Ascending aorta (tissue), 2 donors: ENCODE results near the gene PPARD. TPM values are rescaled to one million over a fixed set of nuclear protein-coding genes. Genes with fewer than 3 reads are reported as not detected.

Experiments
- DNase-seq, 2 donors: peaks; one replicate each; pipeline ENCODE4 v3.0.0-alpha.2; 2019; ENCODE audit warnings: low spot score in 2 of 2
- H3K27ac ChIP-seq, 2 donors: fragments of 200-600 bp; sonication (generic); one replicate each; pipeline ENCODE4 v1.5.1; 2016 to 2017; ENCODE audit warnings: mild to moderate bottlenecking in 1 of 2
- H3K27me3 ChIP-seq: fragments of 200-600 bp; sonication (generic); one replicate; pipeline ENCODE4 v1.5.1; 2017
- H3K36me3 ChIP-seq, 2 donors: fragments of 200-600 bp; sonication (generic); one replicate each; pipeline ENCODE4 v1.5.1; 2016
- H3K4me1 ChIP-seq, 2 donors: fragments of 200-600 bp; sonication (generic); one replicate each; pipeline ENCODE4 v1.5.1; 2016 to 2017; ENCODE audit warnings: mild to moderate bottlenecking in 1 of 2
- H3K4me3 ChIP-seq, 2 donors: fragments of 200-600 bp; sonication (generic); one replicate each; pipeline ENCODE4 v1.5.1; 2016 to 2017; ENCODE audit warnings: mild to moderate bottlenecking in 1 of 2
- H3K9me3 ChIP-seq, 2 donors: fragments of 200-600 bp; sonication (generic); one replicate each; pipeline ENCODE4 v1.5.1; 2016
- CTCF ChIP-seq, 3 experiments: fragments of 200-600 bp in 2 of 3; fragments of 450-650 bp in 1 of 3; sonication (generic) in 2 of 3; IDR thresholded peaks; one replicate each; pipeline ENCODE4 v1.5.1; 2016 to 2019; ENCODE audit warnings: antibody characterized with exemption in 3 of 3, mild to moderate bottlenecking in 1 of 3, moderate library complexity in 1 of 3
- intact Hi-C: fragments of 100-400 bp; cut with DNase I; formaldehyde crosslinking; loops from one replicate; pipeline ENCODE4 v1.15.1; 2023
- total RNA-seq: library from RNA; depleted of rRNA; stranded (reverse); fragments of >200 nt; gene quantifications from one replicate; pipeline ENCODE4 v1.1.0, GENCODE V29; 2016

Gene PPARD
- total RNA-seq, 1 donor from 2014 or later = 21.1 TPM

- Histone ChIP-seq H3K4me1 (no peaks in the 10 kb centered on the region), H3K9me3 (no peaks in the 10 kb centered on the region), H3K4me3 (no peak overlapping the region), H3K27me3 (no peaks in the 10 kb centered on the region), H3K27ac (no peak overlapping the region), H3K36me3 (peaks cover 9 to 33% of the 10 kb centered on the region in 2 donors)
- DNase-seq = no peak
- no peak for TF ChIP-seq CTCF (IDR thresholded peaks at IDR 0.05)
- intact Hi-C loops = no loop called here
These were observed 69.7 kb downstream of the PPARD start for GRCh38 chr6:35412102-35412501.

GRCh38 chr6:35413911-35414310, 71.6 kb downstream of the PPARD start:
- TF ChIP-seq CTCF (IDR thresholded peaks at IDR 0.05) = no peak
- peaks cover 13 to 38% of the 10 kb centered on the region in 2 donors for H3K36me3 ChIP-seq
- no peak overlapping the region for H3K4me3 ChIP-seq
- no peaks in the 10 kb centered on the region for H3K27me3 ChIP-seq
- no peaks in the 10 kb centered on the region for H3K4me1 ChIP-seq
- no peaks in the 10 kb centered on the region for H3K9me3 ChIP-seq
- intact Hi-C loops = loop anchor here (2.0 kb wide), 1 partner anchor 35 kb away; no protein-coding TSS in a partner anchor
- H3K27ac ChIP-seq = no peak overlapping the region
- no peak for DNase-seq

- peak; percentile 37 to 63 (median 53) for TF ChIP-seq CTCF (IDR thresholded peaks at IDR 0.05)
- intact Hi-C loops = loop anchor here (1.0 to 2.0 kb wide), 2 partner anchors 34 to 73 kb away; partner anchors contain the start of gene PPARD
- peak in 1 of 2 donors; percentile 79 for DNase-seq
- H3K4me1 ChIP-seq = no peaks in the 10 kb centered on the region
- no peak overlapping the region for H3K4me3 ChIP-seq
- H3K36me3 ChIP-seq = peaks cover 13 to 46% of the 10 kb centered on the region in 2 donors
- no peaks in the 10 kb centered on the region for H3K9me3 ChIP-seq
- no peak overlapping the region for H3K27ac ChIP-seq
- H3K27me3 ChIP-seq = no peaks in the 10 kb centered on the region
These were observed 72.9 kb downstream of the PPARD start for GRCh38 chr6:35415065-35415891.

GRCh38 chr6:35417979-35418661, 75.8 kb downstream of the PPARD start:
- intact Hi-C loops = no loop called here
- no peak for TF ChIP-seq CTCF (IDR thresholded peaks at IDR 0.05)

GRCh38 chr6:35419417-35419816, 77.1 kb downstream of the PPARD start:
- Histone ChIP-seq H3K27me3 (no peaks in the 10 kb centered on the region), H3K4me1 (no peaks in the 10 kb centered on the region), H3K9me3 (no peaks in the 10 kb centered on the region), H3K27ac (no peak overlapping the region), H3K4me3 (no peak overlapping the region), H3K36me3 (peaks cover 19 to 46% of the 10 kb centered on the region in 2 donors)
- no peak for TF ChIP-seq CTCF (IDR thresholded peaks at IDR 0.05)
- intact Hi-C loops = no loop called here
- no peak for DNase-seq

More at GRCh38 chr6:35417979-35418661, 75.8 kb downstream of the PPARD start:
- H3K9me3 ChIP-seq = no peaks in the 10 kb centered on the region
- H3K4me1 ChIP-seq = no peaks in the 10 kb centered on the region
- no peaks in the 10 kb centered on the region for H3K27me3 ChIP-seq
- DNase-seq = no peak
- no peak overlapping the region for H3K27ac ChIP-seq
- H3K4me3 ChIP-seq = no peak overlapping the region
- peaks cover 14 to 36% of the 10 kb centered on the region in 2 donors for H3K36me3 ChIP-seq
